ENCODE measurements around the gene CLTB. TPM values are rescaled to one million over a fixed set of nuclear protein-coding genes. Genes with fewer than 3 reads are reported as not detected.

The CLTB gene
- total RNA-seq, 2 experiments from 2014 or later = 69.5 to 73.2 TPM

DNA sequence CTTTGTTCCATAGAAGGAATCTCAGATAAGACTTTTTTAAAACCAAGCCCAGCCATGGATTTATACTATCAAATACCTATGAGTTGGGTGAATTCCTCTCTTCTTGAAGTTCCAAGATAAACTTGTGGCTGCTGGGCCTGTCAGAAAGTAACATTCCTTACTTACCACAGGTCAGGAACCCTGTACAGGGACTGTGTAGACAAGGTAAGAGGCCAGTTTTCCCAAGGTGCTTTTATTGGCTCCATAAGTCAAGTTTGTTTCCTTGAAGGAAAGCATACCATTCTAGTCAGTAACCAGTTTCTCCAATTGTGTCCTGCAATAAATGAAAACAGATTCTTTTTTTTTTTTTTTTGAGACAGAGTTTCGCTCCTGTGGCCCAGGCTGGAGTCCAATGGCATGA, 8.8 kb upstream of the CLTB start:
- H3K4me3 Mint-ChIP-seq = no peak overlapping the region
- H3K4me3 ChIP-seq (ENCODE audit: low read length) = no peak overlapping the region
- no peaks in the 10 kb centered on the region for H3K9me3 Mint-ChIP-seq
- intact Hi-C loops (cut with DNase I, micrococcal nuclease) = no loop called here
- H3K4me1 Mint-ChIP-seq (ENCODE audit: low read depth) = no peaks in the 10 kb centered on the region
- ChIA-PET CTCF (interaction anchor here (0.6 to 2.3 kb wide), 2 partner anchors 8 to 69 kb away, joined by 3 to 6 read pairs; partner anchors contain the start of gene CLTB), POLR2A (no interaction called here)
- no peaks in the 10 kb centered on the region for H3K27me3 ChIP-seq (ENCODE audit: control insufficient read depth in 1 of 2, insufficient read depth in 2 of 2, low read length in 2 of 2)
- peaks cover 5% of the 10 kb centered on the region for H3K27me3 Mint-ChIP-seq
- no peak for DNase-seq
- no peaks in the 10 kb centered on the region for H3K4me1 ChIP-seq (ENCODE audit: insufficient read depth, low read length)
- TF ChIP-seq, protein P1, sequence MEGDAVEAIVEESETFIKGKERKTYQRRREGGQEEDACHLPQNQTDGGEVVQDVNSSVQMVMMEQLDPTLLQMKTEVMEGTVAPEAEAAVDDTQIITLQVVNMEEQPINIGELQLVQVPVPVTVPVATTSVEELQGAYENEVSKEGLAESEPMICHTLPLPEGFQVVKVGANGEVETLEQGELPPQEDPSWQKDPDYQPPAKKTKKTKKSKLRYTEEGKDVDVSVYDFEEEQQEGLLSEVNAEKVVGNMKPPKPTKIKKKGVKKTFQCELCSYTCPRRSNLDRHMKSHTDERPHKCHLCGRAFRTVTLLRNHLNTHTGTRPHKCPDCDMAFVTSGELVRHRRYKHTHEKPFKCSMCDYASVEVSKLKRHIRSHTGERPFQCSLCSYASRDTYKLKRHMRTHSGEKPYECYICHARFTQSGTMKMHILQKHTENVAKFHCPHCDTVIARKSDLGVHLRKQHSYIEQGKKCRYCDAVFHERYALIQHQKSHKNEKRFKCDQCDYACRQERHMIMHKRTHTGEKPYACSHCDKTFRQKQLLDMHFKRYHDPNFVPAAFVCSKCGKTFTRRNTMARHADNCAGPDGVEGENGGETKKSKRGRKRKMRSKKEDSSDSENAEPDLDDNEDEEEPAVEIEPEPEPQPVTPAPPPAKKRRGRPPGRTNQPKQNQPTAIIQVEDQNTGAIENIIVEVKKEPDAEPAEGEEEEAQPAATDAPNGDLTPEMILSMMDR (IDR thresholded peaks at IDR 0.05) = no peak
- H3K27ac Mint-ChIP-seq = no peak overlapping the region
- H3K9me3 ChIP-seq (ENCODE audit: control insufficient read depth in 1 of 2, insufficient read depth in 1 of 2, low read length in 2 of 2) = peaks cover 0 to 3% of the 10 kb centered on the region in 2 experiments
- ATAC-seq (ENCODE audit: poor library complexity) = no peak
- H3K36me3 Mint-ChIP-seq (ENCODE audit: low read depth) = no peaks in the 10 kb centered on the region
- no peaks in the 10 kb centered on the region for H3K36me3 ChIP-seq (ENCODE audit: insufficient read depth, low read length)
- no peak overlapping the region for H3K27ac ChIP-seq (ENCODE audit: low read depth in 1 of 2, low read length in 2 of 2)

DNA sequence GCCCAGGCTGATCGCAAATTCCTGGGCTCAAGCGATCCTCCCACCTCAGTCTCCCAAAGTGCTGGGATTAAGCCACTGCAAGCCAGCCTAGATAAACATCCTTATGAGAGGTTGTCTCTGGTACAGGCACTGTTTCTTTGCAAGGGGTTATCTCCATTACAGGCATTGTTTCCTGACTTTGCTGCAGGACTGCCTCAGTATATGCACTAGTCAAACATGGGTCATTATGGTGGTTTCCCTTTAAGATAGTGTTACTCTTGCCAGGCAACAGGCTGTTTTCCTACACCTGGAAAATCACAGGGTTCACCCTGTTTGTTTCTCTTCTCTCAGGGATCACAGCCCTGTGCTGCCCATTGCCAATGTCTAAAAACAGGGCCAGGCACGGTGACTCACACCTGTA, 7.8 kb upstream of the CLTB start:
- H3K4me1 ChIP-seq (ENCODE audit: insufficient read depth, low read length) = no peaks in the 10 kb centered on the region
- POLR2A ChIA-PET = no interaction called here
- no peaks in the 10 kb centered on the region for H3K36me3 ChIP-seq (ENCODE audit: insufficient read depth, low read length)
- ATAC-seq (ENCODE audit: poor library complexity) = no peak
- peaks cover 0 to 3% of the 10 kb centered on the region in 2 experiments for H3K9me3 ChIP-seq (ENCODE audit: control insufficient read depth in 1 of 2, insufficient read depth in 1 of 2, low read length in 2 of 2)
- intact Hi-C loops (cut with DNase I, micrococcal nuclease) = no loop called here
- H3K4me3 ChIP-seq (ENCODE audit: low read length) = no peak overlapping the region
- no peaks in the 10 kb centered on the region for H3K9me3 Mint-ChIP-seq
- no peak overlapping the region for H3K27ac Mint-ChIP-seq
- DNase-seq = no peak
- CTCF ChIA-PET = no interaction called here
- no peak overlapping the region for H3K4me3 Mint-ChIP-seq
- TF ChIP-seq, protein P1 (IDR thresholded peaks at IDR 0.05) = no peak
- no peak overlapping the region for H3K27ac ChIP-seq (ENCODE audit: low read depth in 1 of 2, low read length in 2 of 2)
- peaks cover 5% of the 10 kb centered on the region for H3K27me3 Mint-ChIP-seq
- H3K4me1 Mint-ChIP-seq (ENCODE audit: low read depth) = no peaks in the 10 kb centered on the region
- no peaks in the 10 kb centered on the region for H3K36me3 Mint-ChIP-seq (ENCODE audit: low read depth)
- no peaks in the 10 kb centered on the region for H3K27me3 ChIP-seq (ENCODE audit: control insufficient read depth in 1 of 2, insufficient read depth in 2 of 2, low read length in 2 of 2)

DNA sequence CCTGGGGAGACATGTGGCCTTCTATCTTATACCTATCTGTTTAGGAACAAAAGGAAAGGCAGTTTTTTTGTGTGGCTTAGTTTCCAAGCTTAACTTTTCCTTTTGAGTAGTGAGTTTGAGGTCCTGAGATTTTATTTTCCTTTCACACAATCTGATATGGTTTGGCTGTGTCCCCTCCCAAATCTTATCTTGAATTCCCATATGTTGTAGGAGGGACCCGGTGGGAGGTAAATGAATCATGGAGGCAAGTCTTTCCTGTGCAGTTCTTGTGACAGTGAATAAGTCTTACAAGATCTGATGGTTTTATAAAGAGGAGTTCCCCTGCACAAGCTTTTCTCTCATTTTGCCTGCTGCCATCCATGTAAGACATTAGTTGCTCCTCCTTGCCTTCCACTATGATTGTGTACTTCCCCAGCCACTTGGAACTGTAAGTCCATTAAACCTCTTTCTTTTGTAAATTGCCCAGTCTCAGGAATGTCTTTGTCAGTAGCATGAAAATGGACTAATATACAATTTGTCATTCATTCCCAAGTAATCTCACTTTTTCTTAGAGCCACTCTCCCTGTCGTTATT, 4.7 kb upstream of the CLTB start:
- no peak overlapping the region for H3K27ac ChIP-seq (ENCODE audit: low read depth in 1 of 2, low read length in 2 of 2)
- peaks cover 8% of the 10 kb centered on the region for H3K4me1 ChIP-seq (ENCODE audit: insufficient read depth, low read length)
- intact Hi-C loops (cut with DNase I, micrococcal nuclease) = no loop called here
- TF ChIP-seq, protein P1 (IDR thresholded peaks at IDR 0.05) = no peak
- DNase-seq = no peak
- ChIA-PET POLR2A (no interaction called here), CTCF (interaction anchor here (1.0 kb wide), 1 partner anchor 26 kb away, joined by 4 read pairs; no protein-coding TSS in a partner anchor)
- H3K27me3 ChIP-seq (ENCODE audit: control insufficient read depth in 1 of 2, insufficient read depth in 2 of 2, low read length in 2 of 2) = no peaks in the 10 kb centered on the region
- no peaks in the 10 kb centered on the region for H3K36me3 Mint-ChIP-seq (ENCODE audit: low read depth)
- H3K9me3 ChIP-seq (ENCODE audit: control insufficient read depth in 1 of 2, insufficient read depth in 1 of 2, low read length in 2 of 2) = peaks cover 0 to 3% of the 10 kb centered on the region in 2 experiments
- H3K4me3 Mint-ChIP-seq = no peak overlapping the region
- no peaks in the 10 kb centered on the region for H3K9me3 Mint-ChIP-seq
- H3K36me3 ChIP-seq (ENCODE audit: insufficient read depth, low read length) = no peaks in the 10 kb centered on the region
- H3K4me1 Mint-ChIP-seq (ENCODE audit: low read depth) = peaks cover 9% of the 10 kb centered on the region
- no peak overlapping the region for H3K27ac Mint-ChIP-seq
- H3K4me3 ChIP-seq (ENCODE audit: low read length) = no peak overlapping the region
- ATAC-seq (ENCODE audit: poor library complexity) = no peak
- peaks cover 5% of the 10 kb centered on the region for H3K27me3 Mint-ChIP-seq
